ENCODE data around the gene CAMTA1.

Gene CAMTA1

GRCh38 chr1:7050751-7051665 is 265.8 kb downstream of the CAMTA1 start:
- DNase-seq, result no peak

DNA sequence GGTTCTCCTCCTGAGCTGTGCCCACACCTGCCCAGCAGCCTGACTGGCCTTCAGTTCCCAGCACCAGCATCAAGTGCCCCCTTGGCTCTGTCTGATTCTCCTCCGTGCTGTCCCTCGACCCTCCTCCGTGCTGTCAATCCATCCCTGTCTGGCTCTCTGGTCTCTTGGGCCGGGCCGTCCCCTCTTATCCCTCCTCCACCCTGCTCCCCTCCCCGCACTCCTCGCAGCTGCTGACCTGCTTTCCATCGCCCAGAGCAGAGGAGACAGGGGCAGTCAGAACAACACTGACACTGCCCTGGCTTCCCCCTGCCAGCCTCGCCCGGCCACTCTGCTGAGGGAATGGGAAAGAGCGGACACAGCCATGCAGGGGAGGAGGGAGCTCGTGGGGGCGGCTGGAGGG is 267.4 kb downstream of the CAMTA1 start:
- no peak for DNase-seq

DNA sequence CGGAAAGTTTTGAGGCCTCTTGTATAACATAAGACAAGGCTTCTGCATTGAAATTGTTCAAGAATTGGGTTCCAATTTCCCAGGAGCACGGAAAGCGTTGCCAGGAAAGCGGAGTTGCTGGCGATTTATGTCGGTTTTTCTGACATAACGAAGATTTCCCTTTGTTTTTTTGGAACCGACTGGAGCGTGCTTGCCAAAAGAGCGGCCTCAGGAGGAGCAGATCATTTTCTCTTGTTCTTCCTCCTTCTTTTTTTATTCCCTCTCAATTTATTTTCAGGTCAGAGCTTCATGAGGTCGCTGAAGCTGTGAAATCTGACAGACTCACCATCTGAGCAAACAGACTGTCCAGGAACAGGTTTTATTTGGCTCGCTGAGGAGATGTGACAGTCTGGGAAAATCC is 275.5 kb downstream of the CAMTA1 start:
- no peak for DNase-seq

GRCh38 chr1:7062346-7063061 is 277.2 kb downstream of the CAMTA1 start:
- no peak for DNase-seq

DNA sequence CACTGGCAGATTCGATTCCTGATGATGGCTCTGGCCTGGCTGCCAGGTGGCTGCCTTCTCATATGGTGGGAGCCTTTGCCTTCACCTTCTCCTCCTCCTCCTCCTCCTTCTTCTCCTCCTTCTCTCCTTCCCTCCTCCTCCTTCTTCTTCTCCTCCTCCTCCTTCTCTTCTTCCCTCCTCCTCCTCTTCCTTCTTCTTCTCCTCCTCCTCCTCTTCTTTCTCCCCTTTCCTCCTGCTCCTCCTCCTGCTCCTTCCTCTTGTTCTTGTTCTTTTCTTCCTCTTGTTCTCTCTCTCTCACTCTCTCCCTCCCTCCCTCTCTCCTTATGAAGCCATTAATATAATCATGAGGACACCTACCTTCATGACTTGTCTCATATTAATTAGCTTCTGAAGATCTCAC is 278.7 kb downstream of the CAMTA1 start:
- no peak for DNase-seq

DNA sequence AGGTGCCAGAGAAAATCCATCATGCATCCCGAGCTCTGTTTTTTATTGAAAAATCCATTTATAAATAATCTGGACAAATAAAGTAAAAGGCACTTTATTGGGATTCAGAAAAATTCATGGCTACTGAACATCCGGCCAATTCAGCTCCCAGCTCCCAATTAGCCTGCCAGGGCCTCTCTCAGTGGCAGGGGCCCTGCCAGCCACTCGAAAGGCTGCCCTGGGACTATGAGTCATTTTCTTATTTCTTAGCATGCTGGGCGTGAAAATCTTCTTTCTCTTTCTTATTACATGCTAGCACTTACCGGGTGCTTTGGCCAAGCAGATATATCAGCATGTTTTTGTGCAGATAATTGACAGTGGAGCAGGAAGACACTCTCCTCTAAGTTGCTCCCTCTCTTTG is 283.3 kb downstream of the CAMTA1 start:
- no peak for DNase-seq

DNA sequence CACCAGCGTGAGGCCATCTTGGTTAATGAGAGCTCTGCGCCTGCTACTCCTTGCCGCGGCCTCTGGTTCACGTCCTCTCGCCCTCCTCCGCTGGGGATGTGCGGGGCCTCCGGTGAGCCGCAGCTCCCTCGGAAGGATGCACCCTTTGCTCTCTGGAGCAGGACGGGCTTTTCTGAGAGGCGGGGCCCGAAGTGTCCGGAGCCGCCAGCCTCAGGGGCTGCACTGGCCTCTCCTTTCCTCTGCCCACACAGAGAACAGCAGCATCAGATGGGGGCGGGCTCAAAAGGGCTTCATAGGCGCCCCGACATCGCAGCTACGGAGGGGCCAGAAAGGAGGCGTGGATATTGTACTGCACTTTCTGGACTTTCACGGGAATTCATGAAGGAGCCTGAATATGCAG is 284.7 kb downstream of the CAMTA1 start:
- DNase-seq, result no peak

- DNase-seq, result no peak
Measured at GRCh38 chr1:7070389-7071029, 285.3 kb downstream of the CAMTA1 start.

- no peak for DNase-seq
Measured at GRCh38 chr1:7076117-7076516, 290.9 kb downstream of the CAMTA1 start.

DNA sequence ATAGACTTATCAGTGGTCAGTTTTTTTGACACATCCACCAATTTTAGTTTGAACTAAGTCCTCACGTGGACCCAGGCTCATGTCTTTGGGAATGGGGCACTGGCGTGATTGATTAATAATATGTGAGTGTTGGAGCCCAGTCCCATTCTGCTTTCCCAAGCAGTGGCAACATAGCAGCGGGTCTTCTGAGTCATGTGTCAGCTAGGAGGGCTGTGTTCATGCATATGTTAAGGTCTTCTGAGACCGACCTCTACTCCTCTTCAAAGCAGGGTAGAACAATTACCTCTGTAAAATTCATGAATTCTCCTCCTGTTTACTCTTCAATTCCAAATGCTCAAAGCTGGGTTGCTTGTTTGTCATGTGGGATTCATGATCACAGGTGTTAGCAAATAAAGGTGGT is 291.3 kb downstream of the CAMTA1 start:
- no peak for DNase-seq

DNA sequence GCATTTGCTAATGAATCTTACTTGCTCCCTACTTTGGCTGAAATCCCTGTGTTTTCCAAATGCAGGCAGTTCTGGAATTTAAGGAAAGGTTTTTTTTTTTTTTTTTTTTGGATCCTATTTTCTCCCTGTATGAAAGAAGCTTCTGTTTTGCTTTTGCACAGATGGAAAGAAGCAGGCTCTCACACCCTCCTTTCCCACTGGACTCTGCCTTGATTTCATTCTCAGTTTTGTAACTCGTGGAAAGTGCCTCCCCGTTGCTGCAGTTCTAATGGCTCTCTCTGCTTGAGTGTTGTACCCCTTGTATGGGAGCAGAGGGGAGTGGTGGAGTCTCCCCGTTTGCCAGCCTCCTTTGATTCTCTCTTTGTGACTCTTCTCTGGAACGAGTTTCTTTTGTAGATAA is 291.9 kb downstream of the CAMTA1 start:
- DNase-seq, result no peak

- no peak for DNase-seq
Measured at GRCh38 chr1:7077970-7078369, 292.7 kb downstream of the CAMTA1 start.

DNA sequence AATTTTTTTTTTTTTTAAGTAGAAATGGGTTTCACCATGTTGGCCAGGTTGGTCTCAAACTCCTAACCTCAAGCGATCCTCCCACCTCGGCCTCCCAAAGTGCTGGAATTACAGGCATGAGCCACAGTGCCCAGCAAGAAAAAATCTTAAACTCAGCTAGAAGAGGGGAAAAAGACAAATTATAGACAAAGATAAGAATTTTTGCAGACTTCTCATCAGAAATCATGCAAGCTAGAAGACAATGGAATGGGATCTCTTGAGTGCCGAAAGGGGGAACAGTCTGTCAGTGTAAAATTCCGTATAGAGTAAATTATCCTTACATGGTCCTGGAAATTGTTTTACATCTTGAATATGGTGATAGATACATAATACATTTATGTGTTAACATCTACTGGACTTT is 294.4 kb downstream of the CAMTA1 start:
- DNase-seq, result no peak

DNA sequence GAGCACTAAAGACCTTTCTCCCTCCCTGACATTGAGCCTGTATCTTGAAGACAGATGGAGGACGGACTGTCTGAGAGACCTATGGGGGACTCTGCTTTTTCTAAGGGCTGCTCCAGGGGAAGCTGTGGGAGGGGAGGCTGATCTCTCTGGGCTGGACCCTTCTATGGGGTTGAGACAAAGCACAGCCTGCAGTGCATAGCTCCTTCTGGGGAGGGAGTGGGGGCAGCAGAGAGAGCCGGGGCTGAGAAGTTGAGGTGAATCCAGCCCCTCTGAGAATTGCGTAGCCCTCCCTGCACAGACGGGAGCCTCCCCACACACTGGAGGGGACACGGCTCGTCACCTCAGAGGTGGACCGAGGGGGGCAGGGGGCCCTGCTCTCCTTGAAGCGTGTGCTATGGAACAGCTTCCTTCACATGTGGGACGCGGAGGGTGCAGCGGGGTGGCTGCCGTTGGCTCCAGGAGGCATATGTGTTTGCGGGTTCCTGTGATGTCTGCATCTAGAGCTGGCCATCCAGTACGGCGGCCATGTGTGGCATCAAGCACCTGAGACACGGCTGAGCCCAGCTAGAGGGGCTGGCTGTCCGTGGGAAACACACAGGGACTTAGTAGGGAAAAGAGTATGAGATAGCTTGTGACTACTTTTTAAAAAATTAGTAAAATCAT is 299.1 kb downstream of the CAMTA1 start:
- no peak for DNase-seq

GRCh38 chr1:7085521-7085920 is 300.3 kb downstream of the CAMTA1 start:
- DNase-seq, result no peak

DNA sequence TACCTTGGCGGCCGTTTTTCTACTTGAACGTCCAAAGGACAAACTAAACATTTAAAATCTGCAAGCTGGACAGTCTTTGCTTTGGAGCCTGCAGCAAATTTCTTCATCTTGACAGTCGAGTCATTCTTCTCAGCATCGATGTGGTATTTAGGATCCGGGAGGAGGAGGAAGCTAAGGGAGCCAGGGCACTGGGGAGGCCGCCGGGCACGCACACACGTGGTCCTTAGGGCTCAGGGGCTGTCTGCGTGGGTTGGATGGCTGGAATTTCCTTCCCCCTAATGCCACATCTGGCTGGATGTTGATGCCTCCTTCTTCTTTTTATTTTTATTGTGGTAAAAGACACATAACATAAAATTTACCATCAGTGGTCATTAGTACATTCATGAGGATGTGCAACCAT is 300.9 kb downstream of the CAMTA1 start:
- DNase-seq, result no peak

DNA sequence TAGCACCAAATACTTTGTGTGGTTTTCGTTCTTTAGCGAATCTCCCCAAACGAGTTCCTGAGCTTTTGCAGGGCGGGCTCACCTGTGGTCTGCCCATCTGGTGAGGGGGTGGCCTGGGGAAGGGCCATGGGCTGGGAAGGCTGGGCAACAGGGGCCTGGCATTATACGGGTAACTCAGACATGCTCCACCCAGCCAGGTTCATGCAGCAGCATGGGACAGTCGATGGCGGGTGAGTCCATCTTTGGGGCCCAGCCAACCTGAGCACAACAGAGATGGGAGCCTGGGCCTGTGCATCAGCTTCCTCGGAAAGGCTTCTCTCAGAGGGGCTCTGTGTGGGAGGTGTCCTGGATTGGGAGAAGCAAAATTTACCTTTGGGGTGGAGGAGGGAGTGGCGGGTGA is 302.6 kb downstream of the CAMTA1 start:
- DNase-seq, result no peak

GRCh38 chr1:7089497-7089896 is 304.2 kb downstream of the CAMTA1 start:
- DNase-seq, result no peak

- no peak for DNase-seq
Measured at GRCh38 chr1:7093297-7093696, 308.0 kb downstream of the CAMTA1 start.

DNA sequence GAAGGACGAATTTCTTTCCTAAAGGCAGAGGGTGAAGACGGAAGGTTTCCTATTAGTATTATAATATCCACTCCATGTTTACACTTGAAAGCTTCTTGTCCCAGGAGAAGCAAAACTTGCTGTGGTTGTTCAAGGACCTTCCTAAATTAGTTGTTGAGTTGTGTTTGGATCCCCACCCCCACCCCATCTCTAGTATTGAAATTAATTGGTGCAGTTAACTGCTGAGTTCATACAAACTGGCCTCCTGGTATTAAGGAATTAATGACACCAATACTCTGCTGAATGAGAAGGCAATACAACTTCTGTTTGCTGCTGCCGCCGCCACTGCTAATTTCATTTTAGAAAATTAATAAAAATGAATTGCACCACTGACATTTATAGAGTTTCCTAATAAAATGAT is 308.8 kb downstream of the CAMTA1 start:
- DNase-seq, result no peak

DNA sequence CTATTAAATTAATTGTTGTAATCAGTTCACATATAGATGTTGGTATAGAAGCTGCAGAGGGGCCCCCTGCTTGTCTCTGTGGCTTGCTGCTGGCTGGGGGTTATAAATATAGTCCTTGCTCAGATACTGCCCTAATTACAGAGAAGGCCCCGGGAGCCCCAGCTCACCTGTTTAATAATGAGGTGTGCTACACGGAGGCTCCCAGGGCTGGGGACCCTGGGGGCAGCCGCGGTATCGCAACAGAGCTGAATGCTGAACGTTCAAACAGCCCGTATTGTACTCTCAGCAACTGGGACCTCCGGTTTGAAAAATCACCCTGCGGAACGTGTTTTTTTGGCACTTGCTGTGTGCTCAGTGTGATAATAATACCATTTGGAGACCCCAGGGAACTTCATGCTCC is 309.3 kb downstream of the CAMTA1 start:
- no peak for DNase-seq

- DNase-seq, result no peak
Measured at GRCh38 chr1:7095343-7095964, 310.2 kb downstream of the CAMTA1 start.
